Nephron progenitor cell (in vitro differentiated cells): ENCODE measurements around the gene MSLN.
A peak's percentile ranks its signal among the peaks of the same experiment; 100 is the strongest.

ENCODE experiments used
- DNase-seq: peaks from one replicate; pipeline ENCODE4 v3.0.0; 2021
- H3K27ac Mint-ChIP-seq: 2 replicates; pipeline ENCODE4 v1.8.0; 2021; ENCODE audit warnings: mild to moderate bottlenecking, moderate library complexity, mixed read lengths
- H3K27me3 Mint-ChIP-seq: 2 replicates; pipeline ENCODE4 v1.8.0; 2021; ENCODE audit warnings: mild to moderate bottlenecking, low read depth, mixed read lengths; ENCODE audit not compliant: poor library complexity
- H3K36me3 Mint-ChIP-seq: 2 replicates; pipeline ENCODE4 v1.8.0; 2021; ENCODE audit warnings: low read depth, mixed read lengths
- H3K4me1 Mint-ChIP-seq: 2 replicates; pipeline ENCODE4 v1.8.0; 2021; ENCODE audit warnings: mixed read lengths
- H3K4me3 Mint-ChIP-seq: 2 replicates; pipeline ENCODE4 v1.8.0; 2021; ENCODE audit warnings: mild to moderate bottlenecking, moderate library complexity, mixed read lengths
- H3K9me3 Mint-ChIP-seq: 2 replicates; pipeline ENCODE4 v1.8.0; 2021; ENCODE audit warnings: mild to moderate bottlenecking, moderate library complexity, mixed read lengths
- TF ChIP-seq, protein P1 (sequence below): fragments of 200-600 bp; sonication (generic); IDR thresholded peaks from 2 replicates; pipeline ENCODE4 v1.5.0; 2021; ENCODE audit warnings: antibody characterized with exemption

Gene MSLN

DNA sequence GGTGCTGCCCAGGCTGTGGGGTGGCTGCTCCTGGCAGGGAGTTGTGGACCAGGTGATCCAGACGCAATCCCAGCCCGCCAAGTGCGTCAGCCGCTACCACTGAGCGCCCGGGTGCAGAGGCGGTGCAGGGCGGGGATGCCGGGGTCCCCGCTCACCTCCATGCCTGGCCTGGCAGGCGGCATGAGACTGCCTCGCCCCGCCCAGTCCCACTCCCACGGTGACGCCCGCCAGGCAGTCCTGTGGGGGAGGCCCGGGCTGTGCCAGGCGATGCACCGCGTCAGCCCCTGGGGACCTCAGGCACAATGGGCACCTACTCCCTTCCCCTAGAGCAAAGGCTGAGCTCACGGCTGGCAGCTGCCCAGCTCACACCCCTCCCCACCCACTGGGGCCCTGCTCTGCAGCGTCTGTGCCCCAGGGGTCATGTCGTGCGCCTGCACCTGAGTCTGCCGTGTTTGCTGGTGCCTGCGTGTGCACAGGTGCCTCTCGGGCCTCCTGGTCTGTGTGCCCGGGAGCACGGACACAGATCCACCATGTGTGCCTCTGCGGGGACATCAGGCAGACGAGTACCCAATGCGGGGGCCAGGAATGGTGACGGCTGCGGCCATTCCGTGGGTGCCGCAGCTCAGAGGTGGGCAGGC, 22.4 kb downstream of the MSLN start:
- H3K9me3 Mint-ChIP-seq: no peaks in the 10 kb centered on the region
- no peaks in the 10 kb centered on the region for H3K36me3 Mint-ChIP-seq
- peaks cover 5% of the 10 kb centered on the region for H3K4me1 Mint-ChIP-seq
- no peak overlapping the region for H3K4me3 Mint-ChIP-seq
- DNase-seq: no peak
- TF ChIP-seq, protein P1, sequence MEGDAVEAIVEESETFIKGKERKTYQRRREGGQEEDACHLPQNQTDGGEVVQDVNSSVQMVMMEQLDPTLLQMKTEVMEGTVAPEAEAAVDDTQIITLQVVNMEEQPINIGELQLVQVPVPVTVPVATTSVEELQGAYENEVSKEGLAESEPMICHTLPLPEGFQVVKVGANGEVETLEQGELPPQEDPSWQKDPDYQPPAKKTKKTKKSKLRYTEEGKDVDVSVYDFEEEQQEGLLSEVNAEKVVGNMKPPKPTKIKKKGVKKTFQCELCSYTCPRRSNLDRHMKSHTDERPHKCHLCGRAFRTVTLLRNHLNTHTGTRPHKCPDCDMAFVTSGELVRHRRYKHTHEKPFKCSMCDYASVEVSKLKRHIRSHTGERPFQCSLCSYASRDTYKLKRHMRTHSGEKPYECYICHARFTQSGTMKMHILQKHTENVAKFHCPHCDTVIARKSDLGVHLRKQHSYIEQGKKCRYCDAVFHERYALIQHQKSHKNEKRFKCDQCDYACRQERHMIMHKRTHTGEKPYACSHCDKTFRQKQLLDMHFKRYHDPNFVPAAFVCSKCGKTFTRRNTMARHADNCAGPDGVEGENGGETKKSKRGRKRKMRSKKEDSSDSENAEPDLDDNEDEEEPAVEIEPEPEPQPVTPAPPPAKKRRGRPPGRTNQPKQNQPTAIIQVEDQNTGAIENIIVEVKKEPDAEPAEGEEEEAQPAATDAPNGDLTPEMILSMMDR: no peak
- no peak overlapping the region for H3K27ac Mint-ChIP-seq
- H3K27me3 Mint-ChIP-seq: peaks cover 7% of the 10 kb centered on the region

- TF ChIP-seq, protein P1: no peak
- H3K27me3 Mint-ChIP-seq: peaks cover 5% of the 10 kb centered on the region
- no peaks in the 10 kb centered on the region for H3K9me3 Mint-ChIP-seq
- H3K4me1 Mint-ChIP-seq: peaks cover 3% of the 10 kb centered on the region
- no peak for DNase-seq
- H3K36me3 Mint-ChIP-seq: no peaks in the 10 kb centered on the region
- no peak overlapping the region for H3K4me3 Mint-ChIP-seq
- H3K27ac Mint-ChIP-seq: no peak overlapping the region
Observed at GRCh38 chr16:783404-784161, 23.0 kb downstream of the MSLN start.

DNA sequence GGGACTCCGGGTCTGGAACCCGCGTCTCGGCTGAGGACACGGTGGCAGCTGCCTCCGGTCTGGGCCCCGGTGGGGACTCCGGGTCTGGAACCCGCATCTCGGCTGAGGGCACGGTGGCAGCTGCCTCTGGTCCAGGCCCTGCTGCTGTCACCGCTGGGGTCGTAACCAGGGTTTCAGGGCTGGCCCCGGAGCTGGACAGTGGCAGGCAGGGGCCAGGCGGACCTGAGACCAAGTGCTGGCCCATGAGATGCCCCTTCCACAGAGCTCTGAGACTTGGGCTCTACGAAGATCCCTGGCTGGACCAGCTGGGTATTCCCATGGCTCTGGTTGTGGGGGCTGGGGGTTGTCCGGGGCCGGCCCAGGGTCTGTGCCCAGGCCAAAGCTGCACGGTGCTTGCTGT, 23.9 kb downstream of the MSLN start:
- peaks cover 5% of the 10 kb centered on the region for H3K27me3 Mint-ChIP-seq
- no peak overlapping the region for H3K4me3 Mint-ChIP-seq
- peaks cover 3% of the 10 kb centered on the region for H3K4me1 Mint-ChIP-seq
- no peak for DNase-seq
- TF ChIP-seq, protein P1: no peak
- H3K9me3 Mint-ChIP-seq: no peaks in the 10 kb centered on the region
- H3K36me3 Mint-ChIP-seq: no peaks in the 10 kb centered on the region
- H3K27ac Mint-ChIP-seq: no peak overlapping the region

GRCh38 chr16:785563-786535, 25.3 kb downstream of the MSLN start:
- peak overlapping the region; percentile 69 for H3K4me3 Mint-ChIP-seq
- TF ChIP-seq, protein P1: peak; percentile 80
- H3K27me3 Mint-ChIP-seq: no peaks in the 10 kb centered on the region
- no peak overlapping the region for H3K27ac Mint-ChIP-seq
- DNase-seq: peak; percentile 88
- H3K4me1 Mint-ChIP-seq: peaks cover 3% of the 10 kb centered on the region
- no peaks in the 10 kb centered on the region for H3K36me3 Mint-ChIP-seq
- H3K9me3 Mint-ChIP-seq: no peaks in the 10 kb centered on the region

- Mint-ChIP-seq H3K27ac (no peak overlapping the region), H3K36me3 (peaks cover 8% of the 10 kb centered on the region), H3K27me3 (no peaks in the 10 kb centered on the region), H3K4me1 (peaks cover 3% of the 10 kb centered on the region), H3K9me3 (no peaks in the 10 kb centered on the region), H3K4me3 (peak overlapping the region; percentile 87)
- TF ChIP-seq, protein P1: no peak
- DNase-seq: no peak
Observed at GRCh38 chr16:787321-787966, 26.9 kb downstream of the MSLN start.
